ENCODE data around the gene IKZF4. TPM values are rescaled to one million over a fixed set of nuclear protein-coding genes. Genes with fewer than 3 reads are reported as not detected.

The IKZF4 gene
- 1 to 10 TPM; 2.5 to 5.0 TPM for total RNA-seq
- 5.5 TPM for polyA plus RNA-seq (2013, experiment 1 of 2)
- polyA plus RNA-seq (2013, experiment 2 of 2): 5.7 TPM
- 1.3 to 43.8 (median 7.0) reads per million in 172 experiments for total RNA-seq

GRCh38 chr12:56020423-56021184, at the start of gene IKZF4:
TSS of gene IKZF4 (plus strand) at chr12:56021043. CDS start at chr12:56021494, 451 bp downstream.
- peak; percentile 16 for ATAC-seq (ENCODE audit: poor library complexity)
- H3K36me3 Mint-ChIP-seq (ENCODE audit: low read depth): peaks cover 15% of the 10 kb centered on the region
- H3K27ac Mint-ChIP-seq: peak within 1 kb of the TSS; percentile 75
- H3K27me3 Mint-ChIP-seq: no peaks in the 10 kb centered on the region
- CTCF ChIA-PET: interaction anchor here (1.7 to 1.9 kb wide), 2 partner anchors 9 to 17 kb away, joined by 4 to 5 read pairs; no protein-coding TSS in a partner anchor
- H3K4me3 Mint-ChIP-seq: peak within 1 kb of the TSS; percentile 87
- intact Hi-C loops (cut with DNase I, micrococcal nuclease): no loop called here
- H3K4me1 ChIP-seq (ENCODE audit: insufficient read depth, low read length): peaks cover 33% of the 10 kb centered on the region
- no peaks in the 10 kb centered on the region for H3K27me3 ChIP-seq (ENCODE audit: control insufficient read depth in 1 of 2, insufficient read depth in 2 of 2, low read length in 2 of 2)
- H3K27ac ChIP-seq (ENCODE audit: low read depth in 1 of 2, low read length in 2 of 2): peak within 1 kb of the TSS in 1 of 2 donors; percentile 3
- H3K9me3 ChIP-seq (ENCODE audit: control insufficient read depth in 1 of 2, insufficient read depth in 1 of 2, low read length in 2 of 2): no peaks in the 10 kb centered on the region
- H3K4me3 ChIP-seq (ENCODE audit: low read length): peak within 1 kb of the TSS; percentile 59
- TF ChIP-seq CTCF (IDR thresholded peaks at IDR 0.05): no peak
- peaks cover 12% of the 10 kb centered on the region for H3K36me3 ChIP-seq (ENCODE audit: insufficient read depth, low read length)
- POLR2A ChIA-PET: interaction anchor here (0.6 to 1.9 kb wide), 5 partner anchors 13 to 191 kb away, joined by 3 to 4 read pairs (median 3); partner anchors contain the start of gene DNAJC14
- DNase-seq: peak in 3 of 14 experiments; percentile 2 to 38 (median 29)
- peaks cover 24% of the 10 kb centered on the region for H3K4me1 Mint-ChIP-seq (ENCODE audit: low read depth)
- no peaks in the 10 kb centered on the region for H3K9me3 Mint-ChIP-seq

- Mint-ChIP-seq H3K27ac (no peak overlapping the region), H3K4me3 (peak overlapping the region; percentile 76), H3K9me3 (no peaks in the 10 kb centered on the region), H3K27me3 (no peaks in the 10 kb centered on the region), H3K4me1 (ENCODE audit: low read depth) (peaks cover 23% of the 10 kb centered on the region), H3K36me3 (ENCODE audit: low read depth) (peaks cover 4% of the 10 kb centered on the region)
- ChIA-PET POLR2A (interaction anchor here (2.9 kb wide), 1 partner anchor 36 kb away, joined by 57 read pairs; no protein-coding TSS in a partner anchor), CTCF (interaction anchor here (1.7 to 2.3 kb wide), 2 partner anchors 32 to 46 kb away, joined by 5 to 6 read pairs; no protein-coding TSS in a partner anchor)
- Histone ChIP-seq H3K36me3 (ENCODE audit: insufficient read depth, low read length) (peaks cover 8% of the 10 kb centered on the region), H3K9me3 (ENCODE audit: control insufficient read depth in 1 of 2, insufficient read depth in 1 of 2, low read length in 2 of 2) (no peaks in the 10 kb centered on the region), H3K27ac (ENCODE audit: low read depth in 1 of 2, low read length in 2 of 2) (no peak overlapping the region), H3K4me1 (ENCODE audit: insufficient read depth, low read length) (peaks cover 37% of the 10 kb centered on the region), H3K27me3 (ENCODE audit: control insufficient read depth in 1 of 2, insufficient read depth in 2 of 2, low read length in 2 of 2) (no peaks in the 10 kb centered on the region), H3K4me3 (ENCODE audit: low read length) (no peak overlapping the region)
- no peak for TF ChIP-seq CTCF (IDR thresholded peaks at IDR 0.05)
- intact Hi-C loops (cut with DNase I, micrococcal nuclease): no loop called here
- ATAC-seq (ENCODE audit: poor library complexity): no peak
- no peak for DNase-seq
Measured at GRCh38 chr12:55972042-55972441, 48.8 kb upstream of the IKZF4 start.

DNA sequence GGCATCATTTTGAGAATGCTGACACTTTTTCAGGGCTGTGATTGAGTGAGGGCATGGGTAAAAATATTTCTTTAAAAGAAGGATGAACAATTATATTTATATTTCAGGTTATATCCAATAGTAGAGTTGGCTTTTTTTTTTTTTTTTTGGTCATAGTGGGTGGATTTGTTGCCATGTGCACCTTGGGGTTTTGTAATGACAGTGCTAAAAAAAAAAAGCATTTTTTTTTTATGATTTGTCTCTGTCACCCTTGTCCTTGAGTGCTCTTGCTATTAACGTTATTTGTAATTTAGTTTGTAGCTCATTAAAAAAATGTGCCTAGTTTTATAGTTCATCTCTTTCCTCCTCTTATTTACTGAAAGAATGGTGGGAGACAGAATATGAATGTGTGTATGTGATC, 48.4 kb upstream of the IKZF4 start:
- peak overlapping the region; percentile 68 for H3K4me3 ChIP-seq (ENCODE audit: low read length)
- no peaks in the 10 kb centered on the region for H3K27me3 Mint-ChIP-seq
- H3K4me3 Mint-ChIP-seq: peak overlapping the region; percentile 76
- H3K36me3 Mint-ChIP-seq (ENCODE audit: low read depth): peaks cover 4% of the 10 kb centered on the region
- ChIA-PET CTCF (interaction anchor here (1.7 to 2.9 kb wide), 3 partner anchors 24 to 46 kb away, joined by 5 to 18 read pairs (median 6); partner anchors contain the start of gene SUOX), POLR2A (interaction anchor here (2.9 kb wide), 1 partner anchor 37 kb away, joined by 57 read pairs; no protein-coding TSS in a partner anchor)
- intact Hi-C loops (cut with DNase I, micrococcal nuclease): no loop called here
- ATAC-seq (ENCODE audit: poor library complexity) (no peak), DNase-seq (no peak)
- no peak overlapping the region for H3K27ac Mint-ChIP-seq
- peak overlapping the region in 1 of 2 donors; percentile 82 for H3K27ac ChIP-seq (ENCODE audit: low read depth in 1 of 2, low read length in 2 of 2)
- no peak for TF ChIP-seq CTCF (IDR thresholded peaks at IDR 0.05)
- H3K4me1 ChIP-seq (ENCODE audit: insufficient read depth, low read length): peaks cover 33% of the 10 kb centered on the region
- no peaks in the 10 kb centered on the region for H3K9me3 ChIP-seq (ENCODE audit: control insufficient read depth in 1 of 2, insufficient read depth in 1 of 2, low read length in 2 of 2)
- peaks cover 9% of the 10 kb centered on the region for H3K36me3 ChIP-seq (ENCODE audit: insufficient read depth, low read length)
- H3K27me3 ChIP-seq (ENCODE audit: control insufficient read depth in 1 of 2, insufficient read depth in 2 of 2, low read length in 2 of 2): no peaks in the 10 kb centered on the region
- peaks cover 18% of the 10 kb centered on the region for H3K4me1 Mint-ChIP-seq (ENCODE audit: low read depth)
- no peaks in the 10 kb centered on the region for H3K9me3 Mint-ChIP-seq

Measured in CD4-positive, alpha-beta T cell (primary cell).